ENCODE results near the gene BMAL1.

DNA sequence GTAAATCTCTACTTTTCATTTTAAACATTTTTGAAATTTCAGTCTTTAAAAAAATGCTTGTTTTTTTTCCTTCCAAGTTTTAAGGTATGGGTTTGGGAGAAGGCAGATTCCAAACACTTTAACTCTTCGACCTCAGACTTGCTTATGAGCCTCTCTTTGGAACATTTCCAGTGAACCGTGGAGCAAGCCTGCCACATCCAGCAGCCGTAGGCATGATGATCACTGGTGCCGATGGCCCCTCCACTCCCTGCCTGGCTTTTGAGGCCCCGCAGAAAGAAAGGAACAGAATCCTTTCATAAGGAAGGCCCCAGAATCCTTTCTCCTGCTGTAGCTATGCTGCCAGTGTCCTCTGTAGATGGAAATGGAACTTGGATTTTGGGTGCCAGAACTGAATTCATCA is 50.7 kb downstream of the BMAL1 start:
- TF ChIP-seq POLR2A (IDR thresholded peaks at IDR 0.05; ENCODE audit: low read depth, low read length), result no peak
- TF ChIP-seq POLR2AphosphoS5 (IDR thresholded peaks at IDR 0.05; ENCODE audit: low read depth, low read length), result no peak
- no peak for TF ChIP-seq TAF1 (IDR thresholded peaks at IDR 0.05; ENCODE audit: borderline replicate concordance, low read depth, low read length)
